Subcutaneous adipose tissue (tissue), 4 donors: Measurements from ENCODE around the gene BCKDHB. TPM values are rescaled to one million over a fixed set of nuclear protein-coding genes. Genes with fewer than 3 reads are reported as not detected.

Source experiments
- CTCF ChIP-seq: fragments of 450-650 bp; IDR thresholded peaks from one replicate; pipeline ENCODE4 v1.5.1; 2016; ENCODE audit warnings: low read depth, mild to moderate bottlenecking, control low read depth, antibody characterized with exemption, moderate library complexity
- total RNA-seq, 4 donors: library from RNA; depleted of rRNA; stranded (reverse); fragments of >200 nt; gene quantifications; one replicate each; pipeline ENCODE4 v1.1.0, GENCODE V29; 2016

BCKDHB gene
- total RNA-seq, 4 donors from 2014 or later = 15.5 to 41.3 (median 24.2) TPM

- TF ChIP-seq CTCF = no peak
Measured at GRCh38 chr6:80376411-80376810, 269.9 kb downstream of the BCKDHB start.

- TF ChIP-seq CTCF = no peak
Measured at GRCh38 chr6:80380566-80380965, 274.1 kb downstream of the BCKDHB start.

GRCh38 chr6:80382811-80383210 is 276.3 kb downstream of the BCKDHB start:
- TF ChIP-seq CTCF = no peak

- TF ChIP-seq CTCF = no peak
Measured at GRCh38 chr6:80388507-80388906, 282.0 kb downstream of the BCKDHB start.

Other genes starting within 250 kb of the BCKDHB start
- gene ELOVL4, start 159.1 kb upstream of the BCKDHB start, total RNA-seq = 1 to 10 TPM in 2 of 4 donors, under 1 TPM in 2; 0.38 to 1.5 (median 0.95) TPM
- gene TTK, start 102.0 kb upstream of the BCKDHB start, total RNA-seq = 1 to 10 TPM in 2 of 4 donors, under 1 TPM in 1, not detected in 1; 0.16 to 2.7 (median 1.1) TPM